Gastroesophageal sphincter (tissue), 4 donors: ENCODE data around the gene TAF1C. TPM values are rescaled to one million over a fixed set of nuclear protein-coding genes. Genes with fewer than 3 reads are reported as not detected.

ENCODE experiments used
- ATAC-seq: fragments of 150-250 bp; one replicate; pipeline ENCODE4 v1.9.1; 2016; ENCODE audit warnings: mild to moderate bottlenecking, moderate library complexity
- H3K27ac ChIP-seq, 4 donors: fragments of 200-600 bp; sonication (generic) in 3 of 4; 1 replicate in 3 of 4; 2 replicates in 1 of 4; pipeline ENCODE4 v1.5.1; 2016 to 2019
- H3K27me3 ChIP-seq: fragments of 200-600 bp; sonication (generic); one replicate; pipeline ENCODE4 v1.5.1; 2019
- H3K36me3 ChIP-seq, 2 donors: fragments of 200-600 bp; sonication (generic); one replicate each; pipeline ENCODE4 v1.5.1; 2019; ENCODE audit warnings: control low read depth in 1 of 2
- H3K4me1 ChIP-seq, 3 donors: fragments of 200-600 bp; sonication (generic); 1 replicate in 2 of 3; 2 replicates in 1 of 3; pipeline ENCODE4 v1.5.1; 2016 to 2019; ENCODE audit warnings: control low read depth in 2 of 3
- H3K4me3 ChIP-seq, 2 donors: fragments of 200-600 bp; sonication (generic); one replicate each; pipeline ENCODE4 v1.5.1; 2019; ENCODE audit warnings: mild to moderate bottlenecking in 1 of 2, moderate library complexity in 1 of 2
- H3K9me3 ChIP-seq, 3 donors: fragments of 200-600 bp; sonication (generic); one replicate each; pipeline ENCODE4 v1.5.1; 2017 to 2019; ENCODE audit warnings: control low read depth in 2 of 3
- CTCF ChIP-seq, 4 experiments: fragments of 200-600 bp in 2 of 4; fragments of 450-650 bp in 2 of 4; sonication (generic) in 1 of 4; IDR thresholded peaks; one replicate each; pipeline ENCODE4 v1.5.1; 2017 to 2019; ENCODE audit warnings: antibody characterized with exemption in 4 of 4, mild to moderate bottlenecking in 2 of 4, moderate library complexity in 2 of 4
- EP300 ChIP-seq: sonication (generic); formaldehyde crosslinking; IDR thresholded peaks from one replicate; pipeline ENCODE4 v1.6.1; 2017; ENCODE audit warnings: antibody characterized with exemption, mild to moderate bottlenecking
- POLR2A ChIP-seq, 2 donors: fragments of 450-650 bp; IDR thresholded peaks; one replicate each; pipeline ENCODE4 v1.6.1; 2017; ENCODE audit warnings: antibody characterized with exemption in 2 of 2, mild to moderate bottlenecking in 2 of 2, moderate library complexity in 1 of 2
- POLR2AphosphoS5 ChIP-seq: sonication (generic); formaldehyde crosslinking; IDR thresholded peaks from one replicate; pipeline ENCODE4 v1.6.1; 2017; ENCODE audit warnings: antibody characterized with exemption
- WGBS, 2 donors: methylation state at CpG; one replicate each; pipeline ENCODE4 v1.1.5; 2018; ENCODE audit warnings: low coverage in 1 of 2; 5-methylcytosine and 5-hydroxymethylcytosine counted together
- total RNA-seq, 4 donors: library from RNA; depleted of rRNA; stranded (reverse); fragments of >200 nt; gene quantifications; one replicate each; pipeline ENCODE4 v1.1.0, GENCODE V29; 2016

The TAF1C gene
- total RNA-seq, 4 donors from 2014 or later: 16.1 to 51.4 (median 33.2) TPM

- Histone ChIP-seq H3K9me3 (no peaks in the 10 kb centered on the region), H3K4me3 (no peak overlapping the region), H3K27ac (no peak overlapping the region), H3K36me3 (no peaks in the 10 kb centered on the region), H3K27me3 (no peaks in the 10 kb centered on the region), H3K4me1 (peaks cover 0 to 12% (median 8%) of the 10 kb centered on the region in 3 donors)
- WGBS, 2 donors: 68 to 90% methylated on average over 2 to 6 of the region's 8 CpGs
- no peak for TF ChIP-seq POLR2A (IDR thresholded peaks at IDR 0.05)
- TF ChIP-seq POLR2AphosphoS5: no peak
- TF ChIP-seq CTCF (IDR thresholded peaks at IDR 0.05): no peak
- TF ChIP-seq EP300: no peak
- ATAC-seq: no peak
Observed at GRCh38 chr16:84226026-84226425, 39.2 kb upstream of the TAF1C start.

GRCh38 chr16:84225571-84225970, 38.7 kb upstream of the TAF1C start:
- no peak for TF ChIP-seq EP300
- no peak for TF ChIP-seq POLR2A (IDR thresholded peaks at IDR 0.05)
- no peak for TF ChIP-seq POLR2AphosphoS5
- no peak for TF ChIP-seq CTCF (IDR thresholded peaks at IDR 0.05)
- Histone ChIP-seq H3K4me1 (peaks cover 0 to 12% (median 8%) of the 10 kb centered on the region in 3 donors), H3K4me3 (no peak overlapping the region), H3K27ac (no peak overlapping the region), H3K27me3 (no peaks in the 10 kb centered on the region), H3K9me3 (no peaks in the 10 kb centered on the region), H3K36me3 (no peaks in the 10 kb centered on the region)
- 48 to 92% methylated on average over 2 to 3 of the region's 7 CpGs for WGBS, 2 donors
- ATAC-seq: no peak

- TF ChIP-seq CTCF (IDR thresholded peaks at IDR 0.05): no peak
- no peak for TF ChIP-seq EP300
- no peak for TF ChIP-seq POLR2AphosphoS5
- TF ChIP-seq POLR2A (IDR thresholded peaks at IDR 0.05): no peak
- H3K9me3 ChIP-seq: no peaks in the 10 kb centered on the region
- H3K4me3 ChIP-seq: no peak overlapping the region
- 100% methylated on average over 1 of the region's 3 CpGs; no CpG with 5 or more reads in 1 of the 2 donors for WGBS, 2 donors
- no peaks in the 10 kb centered on the region for H3K27me3 ChIP-seq
- no peak for ATAC-seq
- peaks cover 0 to 12% (median 8%) of the 10 kb centered on the region in 3 donors for H3K4me1 ChIP-seq
- H3K36me3 ChIP-seq: no peaks in the 10 kb centered on the region
- H3K27ac ChIP-seq: no peak overlapping the region
Observed at GRCh38 chr16:84225126-84225525, 38.3 kb upstream of the TAF1C start.

- no peak overlapping the region for H3K27ac ChIP-seq
- no peak for ATAC-seq
- H3K36me3 ChIP-seq: no peaks in the 10 kb centered on the region
- H3K4me1 ChIP-seq: peaks cover 0 to 12% (median 8%) of the 10 kb centered on the region in 3 donors
- WGBS, 2 donors: 91 to 95% methylated on average over 2 of the region's 3 CpGs
- no peaks in the 10 kb centered on the region for H3K27me3 ChIP-seq
- H3K4me3 ChIP-seq: no peak overlapping the region
- H3K9me3 ChIP-seq: no peaks in the 10 kb centered on the region
- no peak for TF ChIP-seq POLR2AphosphoS5
- no peak for TF ChIP-seq EP300
- TF ChIP-seq POLR2A (IDR thresholded peaks at IDR 0.05): no peak
- TF ChIP-seq CTCF (IDR thresholded peaks at IDR 0.05): no peak
Observed at GRCh38 chr16:84224554-84224953, 37.7 kb upstream of the TAF1C start.

- H3K4me3 ChIP-seq: no peak overlapping the region
- H3K9me3 ChIP-seq: no peaks in the 10 kb centered on the region
- no peak overlapping the region for H3K27ac ChIP-seq
- TF ChIP-seq CTCF (IDR thresholded peaks at IDR 0.05): no peak
- TF ChIP-seq POLR2AphosphoS5: no peak
- TF ChIP-seq EP300: no peak
- no peak for TF ChIP-seq POLR2A (IDR thresholded peaks at IDR 0.05)
- H3K27me3 ChIP-seq: no peaks in the 10 kb centered on the region
- ATAC-seq: no peak
- 91% methylated on average over 4 of the region's 4 CpGs; no CpG with 5 or more reads in 1 of the 2 donors for WGBS, 2 donors
- H3K36me3 ChIP-seq: no peaks in the 10 kb centered on the region
- H3K4me1 ChIP-seq: peaks cover 0 to 9% (median 8%) of the 10 kb centered on the region in 3 donors
Observed at GRCh38 chr16:84223456-84223855, 36.6 kb upstream of the TAF1C start.
